ENCODE data around the gene ANO1.

ANO1 gene

GRCh38 chr11:70074746-70075145 is 3.4 kb upstream of the ANO1 start:
- no peak for DNase-seq

GRCh38 chr11:70075836-70076235 is 2.3 kb upstream of the ANO1 start:
- DNase-seq = no peak

GRCh38 chr11:70076461-70076931 is 1.6 kb upstream of the ANO1 start:
- no peak for DNase-seq

GRCh38 chr11:70077411-70078094 is 564 bp upstream of the ANO1 start:
- no peak for DNase-seq

GRCh38 chr11:70078781-70079616 is 882 bp downstream of the ANO1 start:
- DNase-seq = no peak

GRCh38 chr11:70079691-70080090 is 1.6 kb downstream of the ANO1 start:
- DNase-seq = no peak

- DNase-seq = no peak
Observed at GRCh38 chr11:70080763-70081162, 2.6 kb downstream of the ANO1 start.

- DNase-seq = no peak
Observed at GRCh38 chr11:70082829-70083228, 4.7 kb downstream of the ANO1 start.

- no peak for DNase-seq
Observed at GRCh38 chr11:70084046-70084984, 6.2 kb downstream of the ANO1 start.

- DNase-seq = no peak
Observed at GRCh38 chr11:70085815-70086769, 8.0 kb downstream of the ANO1 start.

GRCh38 chr11:70087446-70088167 is 9.5 kb downstream of the ANO1 start:
- DNase-seq = no peak

- DNase-seq = no peak
Observed at GRCh38 chr11:70088735-70089250, 10.7 kb downstream of the ANO1 start.

- DNase-seq = no peak
Observed at GRCh38 chr11:70089631-70090030, 11.5 kb downstream of the ANO1 start.

- DNase-seq = no peak
Observed at GRCh38 chr11:70090961-70091381, 12.9 kb downstream of the ANO1 start.

DNA sequence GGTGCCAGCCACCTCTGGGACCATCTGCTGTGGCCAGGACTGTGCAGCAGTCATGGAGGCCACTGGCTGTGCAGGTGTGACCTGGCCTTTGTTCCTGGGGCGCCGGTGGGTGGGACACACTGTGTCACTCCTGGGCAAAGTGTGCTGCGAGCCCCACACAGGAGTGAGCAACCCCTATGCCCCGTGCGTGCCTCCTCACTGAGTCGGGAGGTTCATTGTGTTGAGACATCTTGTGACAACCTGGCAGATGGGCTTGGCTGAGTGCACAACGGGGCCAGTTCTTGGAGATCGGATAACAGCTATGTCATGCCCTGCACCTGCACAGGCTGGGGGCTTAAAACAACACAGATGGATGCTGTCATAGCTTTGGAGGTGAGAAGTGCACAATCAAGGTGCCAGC is 13.5 kb downstream of the ANO1 start:
- no peak for DNase-seq

- DNase-seq = no peak
Observed at GRCh38 chr11:70092959-70093715, 15.0 kb downstream of the ANO1 start.

GRCh38 chr11:70095541-70096252 is 17.6 kb downstream of the ANO1 start:
- no peak for DNase-seq

- DNase-seq = no peak
Observed at GRCh38 chr11:70097783-70098563, 19.9 kb downstream of the ANO1 start.

DNA sequence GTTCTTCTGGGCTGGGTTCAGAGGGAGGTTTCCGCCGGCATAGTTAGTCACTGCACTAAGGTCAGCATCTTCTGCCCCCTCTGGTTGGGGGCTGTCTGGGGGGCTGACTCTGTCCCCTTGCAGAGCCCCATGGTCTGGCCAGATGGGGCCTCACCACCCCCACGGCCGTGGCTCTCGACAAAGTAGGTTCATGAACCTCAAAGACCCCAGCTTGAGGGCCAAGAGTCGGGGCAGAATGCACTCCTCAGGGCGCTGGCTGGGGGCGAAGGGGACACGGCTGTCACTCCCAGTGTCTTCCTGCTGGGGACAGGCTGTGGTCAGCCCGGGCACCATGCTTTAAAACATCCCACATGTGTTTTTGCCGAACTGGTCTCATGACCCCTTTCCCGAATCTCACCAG is 20.8 kb downstream of the ANO1 start:
- no peak for DNase-seq

Measured in hematopoietic multipotent progenitor cell treated with erythropoietin and hydrocortisone succinate and interleukin-3 and kit ligand, for 6 days (in vitro differentiated cells).